Ectodermal cell (in vitro differentiated cells): ENCODE results near the gene KLHL29.

Experiments used
- H3K27ac ChIP-seq: 2 replicates; pipeline ENCODE4 v1.7.0; 2013; ENCODE audit warnings: mild to moderate bottlenecking, low read depth, low read length; ENCODE audit not compliant: insufficient read depth, poor library complexity, severe bottlenecking
- H3K27me3 ChIP-seq: 2 replicates; pipeline ENCODE4 v1.7.0; 2013; ENCODE audit warnings: mild to moderate bottlenecking, low read length; ENCODE audit not compliant: insufficient read depth, control insufficient read depth, poor library complexity, severe bottlenecking
- H3K36me3 ChIP-seq: one replicate; pipeline ENCODE4 v1.7.0; 2013; ENCODE audit warnings: low read length; ENCODE audit not compliant: control insufficient read depth, insufficient read depth
- H3K4me1 ChIP-seq: one replicate; pipeline ENCODE4 v1.7.0; 2013; ENCODE audit warnings: low read length; ENCODE audit not compliant: control insufficient read depth, insufficient read depth
- H3K4me3 ChIP-seq: 2 replicates; pipeline ENCODE4 v1.7.0; 2013; ENCODE audit warnings: low read depth, low read length, control low read depth; ENCODE audit not compliant: insufficient read depth
- H3K9me3 ChIP-seq: 2 replicates; pipeline ENCODE4 v1.7.0; 2013; ENCODE audit warnings: mild to moderate bottlenecking, low read length, moderate library complexity; ENCODE audit not compliant: control insufficient read depth
- WGBS, 2 experiments: methylation state at CpG; one replicate each; pipeline ENCODE4 v1.1.7; 2013; ENCODE audit warnings: missing lambda C conversion rate in 2 of 2; 5-methylcytosine and 5-hydroxymethylcytosine counted together

Gene KLHL29

DNA sequence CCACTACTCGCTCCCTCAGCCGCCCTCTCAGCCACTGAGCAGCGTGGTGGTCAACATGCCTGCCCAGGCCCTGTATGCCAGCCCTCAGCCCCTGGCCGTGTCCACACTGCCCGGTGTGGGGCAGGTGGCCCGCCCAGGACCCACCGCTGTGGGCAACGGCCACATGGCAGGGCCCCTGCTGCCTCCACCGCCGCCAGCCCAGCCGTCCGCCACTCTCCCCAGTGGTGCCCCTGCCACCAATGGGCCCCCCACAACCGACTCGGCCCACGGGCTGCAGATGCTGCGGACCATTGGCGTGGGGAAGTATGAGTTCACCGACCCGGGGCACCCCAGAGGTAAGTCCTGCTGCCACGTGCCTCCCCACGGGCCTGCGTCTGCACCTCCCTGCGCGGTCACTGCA is 257.5 kb downstream of the KLHL29 start:
- H3K27ac ChIP-seq = no peak overlapping the region
- H3K27me3 ChIP-seq = no peaks in the 10 kb centered on the region
- H3K4me3 ChIP-seq = no peak overlapping the region
- H3K36me3 ChIP-seq = no peaks in the 10 kb centered on the region
- H3K9me3 ChIP-seq = no peaks in the 10 kb centered on the region
- peaks cover 16% of the 10 kb centered on the region for H3K4me1 ChIP-seq
- 94 to 96% methylated on average over 24 of the region's 24 CpGs for WGBS, 2 experiments

DNA sequence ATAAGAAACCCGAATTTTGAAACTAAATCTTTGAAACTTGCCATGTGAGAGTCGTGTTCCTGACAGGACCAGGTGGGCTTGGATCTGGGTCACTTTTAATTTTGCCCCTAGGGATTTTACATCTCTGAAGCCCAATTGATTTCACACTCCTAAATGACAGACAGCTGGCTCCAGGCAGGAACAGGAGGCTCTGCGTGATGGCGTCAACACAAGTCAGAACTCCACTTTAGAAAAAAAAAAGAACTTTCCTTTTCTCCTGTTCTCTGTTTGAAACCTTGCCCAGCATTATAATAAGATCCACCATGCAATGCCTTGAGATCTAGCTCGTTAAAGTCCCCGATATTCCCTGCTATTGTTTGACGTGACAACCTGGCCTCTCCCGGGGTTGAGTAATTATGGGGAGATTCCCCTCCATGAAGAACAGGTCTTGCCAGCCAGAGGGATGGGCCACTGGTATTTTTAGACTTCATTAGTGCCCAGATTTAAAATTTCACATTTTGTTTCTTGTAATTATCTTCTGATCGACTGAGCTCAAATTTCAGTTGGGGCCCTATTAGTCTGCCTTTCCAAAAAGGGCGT is 260.3 kb downstream of the KLHL29 start:
- H3K27ac ChIP-seq = no peak overlapping the region
- no peak overlapping the region for H3K4me3 ChIP-seq
- 71 to 78% methylated on average over 10 of the region's 10 CpGs for WGBS, 2 experiments
- no peaks in the 10 kb centered on the region for H3K36me3 ChIP-seq
- no peaks in the 10 kb centered on the region for H3K9me3 ChIP-seq
- H3K4me1 ChIP-seq = peaks cover 12% of the 10 kb centered on the region
- no peaks in the 10 kb centered on the region for H3K27me3 ChIP-seq

DNA sequence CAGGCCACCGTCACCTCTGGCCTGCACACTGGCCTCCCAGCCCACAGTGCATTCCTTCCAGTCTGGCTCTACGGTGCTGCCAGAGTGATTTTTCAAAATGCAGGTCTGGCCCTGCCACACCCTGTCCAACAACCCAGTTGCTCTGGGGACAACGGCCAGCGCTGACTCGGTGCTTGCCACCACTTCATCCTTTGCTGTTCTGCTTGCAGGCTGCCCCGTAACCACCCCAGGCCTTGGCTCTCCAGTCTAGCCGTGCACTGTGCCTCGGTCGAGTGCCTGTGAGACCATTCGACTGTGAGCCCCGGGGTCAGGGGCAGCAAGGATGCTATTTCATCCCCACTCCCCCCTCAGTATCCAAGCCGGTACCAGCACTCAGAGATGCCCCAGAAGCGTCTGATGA is 262.6 kb downstream of the KLHL29 start:
- Histone ChIP-seq H3K4me3 (no peak overlapping the region), H3K27me3 (no peaks in the 10 kb centered on the region), H3K36me3 (no peaks in the 10 kb centered on the region), H3K27ac (no peak overlapping the region), H3K4me1 (peaks cover 12% of the 10 kb centered on the region), H3K9me3 (no peaks in the 10 kb centered on the region)
- WGBS, 2 experiments = 95% methylated on average over 13 of the region's 13 CpGs

DNA sequence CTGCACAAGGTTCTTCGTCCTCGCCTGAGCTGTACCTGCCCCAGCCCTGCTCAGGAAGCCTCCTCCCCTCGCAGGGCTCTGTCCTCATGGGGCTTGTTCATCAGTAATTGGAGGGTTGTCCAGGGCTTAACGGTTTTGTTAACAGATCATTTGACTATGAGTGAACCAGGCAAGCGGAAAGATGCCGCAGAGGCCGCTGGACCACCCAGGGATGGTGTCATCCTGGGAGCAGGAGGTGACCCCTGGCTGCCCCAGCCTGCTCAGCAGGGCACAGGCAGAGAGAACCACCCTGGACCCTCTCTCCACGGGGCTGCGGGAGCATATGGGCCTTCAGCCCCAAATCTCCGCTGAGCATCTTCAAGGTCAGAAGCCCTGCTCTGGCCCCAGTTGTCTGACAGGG is 264.3 kb downstream of the KLHL29 start:
- no peaks in the 10 kb centered on the region for H3K9me3 ChIP-seq
- H3K27ac ChIP-seq = no peak overlapping the region
- no peak overlapping the region for H3K4me3 ChIP-seq
- H3K27me3 ChIP-seq = no peaks in the 10 kb centered on the region
- 89 to 91% methylated on average over 10 of the region's 10 CpGs for WGBS, 2 experiments
- H3K36me3 ChIP-seq = no peaks in the 10 kb centered on the region
- H3K4me1 ChIP-seq = peaks cover 10% of the 10 kb centered on the region

DNA sequence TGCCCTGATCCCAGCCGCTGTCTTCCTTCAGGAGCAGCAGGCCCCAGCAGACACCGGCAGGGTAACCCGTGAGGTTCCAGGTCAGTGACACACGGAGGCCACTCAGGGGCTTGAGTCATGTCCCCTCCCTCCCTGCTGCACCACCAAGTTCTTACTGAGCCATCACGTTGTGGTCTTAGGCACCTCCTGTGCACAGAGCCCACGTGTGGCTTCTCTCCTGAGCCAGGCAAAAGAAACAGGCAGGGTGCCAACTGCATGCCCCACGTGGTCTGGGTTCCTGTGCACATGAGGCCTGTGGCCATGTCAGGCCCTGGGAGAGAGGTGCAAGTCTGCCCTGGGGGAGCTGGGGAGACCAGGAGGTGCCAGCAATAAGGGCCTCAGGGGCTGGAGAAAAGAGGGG is 264.8 kb downstream of the KLHL29 start:
- WGBS, 2 experiments = 89 to 90% methylated on average over 7 of the region's 7 CpGs
- Histone ChIP-seq H3K36me3 (no peaks in the 10 kb centered on the region), H3K4me3 (no peak overlapping the region), H3K27me3 (no peaks in the 10 kb centered on the region), H3K9me3 (no peaks in the 10 kb centered on the region), H3K4me1 (peaks cover 6% of the 10 kb centered on the region), H3K27ac (no peak overlapping the region)

DNA sequence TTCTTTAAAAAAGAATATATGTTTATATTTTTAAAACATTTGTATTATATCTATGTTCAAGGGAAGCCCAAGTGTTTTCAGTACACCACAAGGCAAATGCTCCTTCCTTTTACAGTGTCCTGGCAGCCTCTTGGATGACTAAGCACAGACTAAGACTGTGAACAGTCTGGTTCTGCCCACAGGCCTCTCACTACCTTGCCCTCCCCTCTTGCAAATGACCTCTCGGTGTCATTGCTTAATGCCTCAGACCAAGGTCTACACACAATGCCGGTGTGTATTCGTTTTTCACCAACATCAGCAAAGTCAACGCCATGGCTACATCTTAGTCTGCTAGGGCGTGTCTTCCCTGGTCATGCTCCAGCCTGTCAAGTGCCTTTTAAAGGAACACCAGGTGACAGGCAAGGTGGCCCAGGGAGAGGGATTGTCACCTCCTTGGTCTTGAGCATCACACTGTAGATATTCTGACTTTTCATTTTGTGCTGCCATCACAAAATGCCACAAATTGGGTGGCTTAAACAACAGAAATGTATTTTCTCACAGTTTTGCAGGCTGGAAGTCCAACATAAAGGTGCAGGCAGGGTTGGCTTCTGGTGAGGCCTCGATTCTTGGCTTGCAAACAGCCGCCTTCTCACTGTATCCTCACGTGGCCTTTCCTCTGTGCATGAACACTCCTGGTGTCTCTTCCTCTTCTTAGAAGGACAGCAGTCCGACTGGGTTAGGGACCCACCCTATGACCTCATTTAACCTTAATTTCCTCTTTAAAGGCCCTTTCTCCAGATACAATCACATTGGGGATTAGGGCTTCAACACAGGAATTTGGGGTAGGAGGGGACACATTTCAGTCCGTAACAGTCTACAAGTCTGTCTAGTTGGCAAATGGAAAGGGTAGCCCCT is 266.5 kb downstream of the KLHL29 start:
- Histone ChIP-seq H3K4me1 (no peaks in the 10 kb centered on the region), H3K9me3 (no peaks in the 10 kb centered on the region), H3K36me3 (no peaks in the 10 kb centered on the region), H3K27me3 (no peaks in the 10 kb centered on the region), H3K4me3 (no peak overlapping the region), H3K27ac (no peak overlapping the region)
- 88 to 93% methylated on average over 10 of the region's 10 CpGs for WGBS, 2 experiments

DNA sequence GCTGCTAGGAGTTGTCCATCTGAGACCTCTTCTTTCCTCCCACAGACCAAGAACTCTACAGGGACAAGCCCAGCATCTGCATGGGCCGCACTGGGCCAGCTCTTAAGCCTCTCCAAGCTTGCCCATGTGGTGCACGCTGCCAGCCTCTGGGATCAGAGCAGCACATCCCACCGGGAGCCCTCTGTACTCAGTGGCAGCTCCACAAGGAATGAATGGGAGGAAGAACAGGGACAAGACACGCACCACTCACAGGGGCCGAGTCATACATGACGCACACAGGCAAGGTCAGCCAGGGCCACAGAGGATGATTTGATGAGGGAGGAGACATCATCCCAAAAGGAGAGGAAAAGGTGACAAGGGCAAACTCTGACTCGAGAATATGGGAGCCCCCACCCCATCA is 268.3 kb downstream of the KLHL29 start:
- no peak overlapping the region for H3K27ac ChIP-seq
- no peak overlapping the region for H3K4me3 ChIP-seq
- 83 to 85% methylated on average over 7 of the region's 7 CpGs for WGBS, 2 experiments
- H3K27me3 ChIP-seq = no peaks in the 10 kb centered on the region
- H3K9me3 ChIP-seq = no peaks in the 10 kb centered on the region
- H3K4me1 ChIP-seq = peaks cover 3% of the 10 kb centered on the region
- no peaks in the 10 kb centered on the region for H3K36me3 ChIP-seq

DNA sequence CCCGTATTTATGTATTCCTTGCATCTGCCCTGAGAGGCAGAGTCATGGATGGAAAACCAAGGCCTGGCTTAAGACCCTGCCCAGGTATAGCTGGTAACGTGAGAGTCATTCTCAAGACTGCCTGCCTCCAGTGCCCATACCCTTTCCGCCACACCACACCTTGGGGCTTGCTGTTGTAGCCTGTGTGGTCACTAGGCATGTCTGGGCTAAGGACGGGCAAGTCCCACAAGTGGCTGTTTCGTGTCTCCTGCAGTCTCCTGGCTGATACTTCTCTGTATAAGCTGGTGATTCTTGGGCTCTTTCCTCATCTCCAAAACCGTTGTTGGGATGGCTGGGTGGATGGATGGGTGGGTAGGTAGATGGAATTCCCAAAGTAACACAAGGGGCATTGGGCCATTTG is 269.8 kb downstream of the KLHL29 start:
- no peak overlapping the region for H3K27ac ChIP-seq
- 95% methylated on average over 6 of the region's 6 CpGs for WGBS, 2 experiments
- no peak overlapping the region for H3K4me3 ChIP-seq
- no peaks in the 10 kb centered on the region for H3K9me3 ChIP-seq
- H3K4me1 ChIP-seq = peaks cover 5% of the 10 kb centered on the region
- H3K36me3 ChIP-seq = no peaks in the 10 kb centered on the region
- no peaks in the 10 kb centered on the region for H3K27me3 ChIP-seq

DNA sequence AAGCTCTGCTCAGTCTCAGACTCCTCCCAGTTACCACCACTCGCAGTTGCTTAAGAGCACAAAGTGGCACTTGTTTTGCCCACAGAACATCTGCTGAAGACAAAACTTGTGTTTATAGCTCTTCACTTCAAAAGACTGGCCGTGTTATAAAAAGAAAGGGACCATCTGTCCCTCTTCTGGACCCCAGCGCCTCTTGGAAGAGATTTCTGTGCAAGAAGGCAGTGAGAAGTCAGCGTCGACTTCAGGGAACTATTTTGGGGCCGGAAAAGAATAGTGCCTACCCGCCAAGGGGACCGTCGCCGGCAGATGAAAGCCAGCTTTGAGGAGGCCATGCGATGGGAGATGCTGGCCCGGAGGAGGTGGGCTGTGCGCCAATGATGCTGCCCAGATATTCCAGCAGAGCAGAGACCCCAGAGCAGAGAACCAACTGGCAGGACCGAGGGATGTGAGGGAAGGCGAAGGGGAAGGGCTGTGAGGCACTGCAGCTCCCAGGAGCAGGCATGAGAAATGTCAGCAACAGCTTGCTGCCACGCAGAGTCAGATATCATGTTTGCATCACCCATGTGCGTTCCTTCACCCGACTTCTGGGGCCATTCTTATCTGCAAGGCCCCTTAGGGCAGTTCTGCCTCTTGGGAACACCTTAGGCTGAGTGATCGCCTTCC is 271.1 kb downstream of the KLHL29 start:
- Histone ChIP-seq H3K9me3 (no peaks in the 10 kb centered on the region), H3K27me3 (no peaks in the 10 kb centered on the region), H3K4me3 (no peak overlapping the region), H3K4me1 (peaks cover 5% of the 10 kb centered on the region), H3K36me3 (no peaks in the 10 kb centered on the region), H3K27ac (no peak overlapping the region)
- 94% methylated on average over 19 of the region's 19 CpGs for WGBS, 2 experiments

DNA sequence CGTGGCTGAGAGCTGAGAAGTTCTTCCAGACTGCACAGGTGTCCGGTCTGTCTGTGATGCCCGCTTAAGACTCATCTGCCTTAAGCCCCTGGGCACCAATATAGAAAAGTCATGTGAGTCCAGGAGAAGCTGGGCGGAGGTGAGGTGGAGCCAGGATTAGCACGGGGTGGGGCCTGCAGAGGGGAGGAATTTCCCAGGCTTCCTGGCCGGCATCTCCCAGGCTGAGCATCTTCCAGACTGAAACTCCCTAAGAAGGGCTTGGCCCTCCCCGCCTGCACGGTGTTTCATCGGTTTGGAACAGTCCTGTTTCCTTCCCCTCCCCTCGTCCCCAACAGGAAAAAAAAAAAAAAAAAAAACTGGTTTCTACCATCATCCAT is 271.6 kb downstream of the KLHL29 start:
- H3K4me1 ChIP-seq = peaks cover 5% of the 10 kb centered on the region
- H3K9me3 ChIP-seq = no peaks in the 10 kb centered on the region
- 70 to 76% methylated on average over 10 of the region's 10 CpGs for WGBS, 2 experiments
- no peaks in the 10 kb centered on the region for H3K36me3 ChIP-seq
- H3K27ac ChIP-seq = no peak overlapping the region
- H3K4me3 ChIP-seq = no peak overlapping the region
- no peaks in the 10 kb centered on the region for H3K27me3 ChIP-seq
